NT2/D1 (cell line): ENCODE results near the gene SELENOF.
A peak's percentile ranks its signal among the peaks of the same experiment; 100 is the strongest.

Source experiments
- SUZ12 ChIP-seq: IDR thresholded peaks from 2 replicates; pipeline ENCODE4 v1.6.1; 2011; ENCODE audit not compliant: insufficient read length, insufficient read depth; ENCODE audit errors: extremely low read depth
- YY1 ChIP-seq: IDR thresholded peaks from 2 replicates; pipeline ENCODE4 v1.6.1; 2011; ENCODE audit not compliant: insufficient read length, insufficient read depth
- ZNF274 ChIP-seq: IDR thresholded peaks from 2 replicates; pipeline ENCODE4 v1.6.1; 2011; ENCODE audit warnings: mild to moderate bottlenecking, low read depth, low read length

GRCh38 chr1:86913896-86914600 is at the start of gene SELENOF:
- TF ChIP-seq YY1 (peak; percentile 73), SUZ12 (no peak), ZNF274 (no peak)
